Liver (tissue), 9 donors: ENCODE results near the gene STX2. TPM values are rescaled to one million over a fixed set of nuclear protein-coding genes. Genes with fewer than 3 reads are reported as not detected.

Source experiments
- DNase-seq: peaks from one replicate; pipeline ENCODE4 v3.0.0-alpha.2; 2017; ENCODE audit warnings: low spot score
- H3K27ac ChIP-seq, 2 donors: one replicate each; pipeline ENCODE4 v1.7.0; 2013; ENCODE audit warnings: inconsistent platforms in 2 of 2, low read length in 2 of 2, control low read depth in 1 of 2, low read depth in 1 of 2, mild to moderate bottlenecking in 1 of 2
- H3K27me3 ChIP-seq, 4 donors: one replicate each; pipeline versions ENCODE4 v1.6.1 to v1.7.0; 2013; ENCODE audit warnings: low read length in 3 of 4, inconsistent platforms in 1 of 4, mild to moderate bottlenecking in 1 of 4, moderate library complexity in 1 of 4; ENCODE audit not compliant: control insufficient read depth in 4 of 4, insufficient read depth in 4 of 4
- H3K36me3 ChIP-seq, 4 donors: one replicate each; pipeline versions ENCODE4 v1.6.1 to v1.7.0; 2013; ENCODE audit warnings: low read length in 3 of 4, mild to moderate bottlenecking in 3 of 4, low read depth in 1 of 4, moderate library complexity in 1 of 4; ENCODE audit not compliant: control insufficient read depth in 4 of 4, insufficient read depth in 3 of 4
- H3K4me1 ChIP-seq, 4 donors: one replicate each; pipeline versions ENCODE4 v1.6.1 to v1.7.0; 2013; ENCODE audit warnings: low read length in 3 of 4, mild to moderate bottlenecking in 3 of 4, moderate library complexity in 1 of 4; ENCODE audit not compliant: control insufficient read depth in 4 of 4, insufficient read depth in 4 of 4
- H3K4me3 ChIP-seq, 3 donors: one replicate each; pipeline versions ENCODE4 v1.6.1 to v1.7.0; 2013; ENCODE audit warnings: low read length in 3 of 3, control low read depth in 1 of 3, low read depth in 1 of 3, mild to moderate bottlenecking in 1 of 3
- H3K9ac ChIP-seq, 2 donors: one replicate each; pipeline ENCODE4 v1.7.0; 2013; ENCODE audit warnings: low read length in 2 of 2, mild to moderate bottlenecking in 2 of 2, moderate library complexity in 2 of 2, control low read depth in 1 of 2, low read depth in 1 of 2
- H3K9me3 ChIP-seq, 4 donors: one replicate each; pipeline versions ENCODE4 v1.6.1 to v1.7.0; 2013; ENCODE audit warnings: low read length in 3 of 4; ENCODE audit not compliant: control insufficient read depth in 4 of 4
- ATF3 ChIP-seq: IDR thresholded peaks from 2 replicates; pipeline ENCODE4 v1.6.1; 2016; ENCODE audit warnings: antibody characterized with exemption
- CTCF ChIP-seq: fragments of 150-350 bp; IDR thresholded peaks from 2 replicates; pipeline ENCODE4 v1.5.1; 2017; ENCODE audit warnings: improper control_type of control experiment, low read depth, low read length; ENCODE audit not compliant: missing input control
- EGR1 ChIP-seq, 2 donors: IDR thresholded peaks; 2 replicates each; pipeline ENCODE4 v1.6.1; 2016 to 2018; ENCODE audit warnings: antibody characterized with exemption in 2 of 2, low read depth in 2 of 2
- FOXA1 ChIP-seq: IDR thresholded peaks from 2 replicates; pipeline ENCODE4 v1.6.1; 2016; ENCODE audit warnings: antibody characterized with exemption
- FOXA2 ChIP-seq: IDR thresholded peaks from 2 replicates; pipeline ENCODE4 v1.6.1; 2016; ENCODE audit warnings: antibody characterized with exemption
- GABPA ChIP-seq, 2 donors: IDR thresholded peaks in 1 of 2; conservative IDR thresholded peaks in 1 of 2; 2 replicates each; pipeline ENCODE4 v1.6.1; 2016; ENCODE audit warnings: antibody characterized with exemption in 2 of 2, mild to moderate bottlenecking in 1 of 2, moderate library complexity in 1 of 2
- HNF4A ChIP-seq, 2 donors: conservative IDR thresholded peaks; 2 replicates each; pipeline ENCODE4 v1.6.1; 2016; ENCODE audit warnings: antibody characterized with exemption in 2 of 2, mild to moderate bottlenecking in 2 of 2
- HNF4G ChIP-seq: IDR thresholded peaks from 2 replicates; pipeline ENCODE4 v1.6.1; 2016; ENCODE audit warnings: antibody characterized with exemption
- JUND ChIP-seq, 2 donors: IDR thresholded peaks; 2 replicates each; pipeline ENCODE4 v1.6.1; 2016; ENCODE audit warnings: antibody characterized with exemption in 2 of 2
- MAX ChIP-seq: IDR thresholded peaks from 2 replicates; pipeline ENCODE4 v1.6.1; 2016; ENCODE audit warnings: antibody characterized with exemption
- NR2F2 ChIP-seq: IDR thresholded peaks from 2 replicates; pipeline ENCODE4 v1.6.1; 2016; ENCODE audit warnings: antibody characterized with exemption
- RAD21 ChIP-seq, 2 donors: IDR thresholded peaks; 2 replicates each; pipeline ENCODE4 v1.6.1; 2016; ENCODE audit warnings: antibody characterized with exemption in 2 of 2, mild to moderate bottlenecking in 2 of 2
- RXRA ChIP-seq, 2 donors: IDR thresholded peaks; 2 replicates each; pipeline ENCODE4 v1.6.1; 2017 to 2018; ENCODE audit warnings: antibody characterized with exemption in 2 of 2, mild to moderate bottlenecking in 1 of 2
- SP1 ChIP-seq: IDR thresholded peaks from 2 replicates; pipeline ENCODE4 v1.6.1; 2018; ENCODE audit warnings: antibody characterized with exemption, mild to moderate bottlenecking
- TAF1 ChIP-seq: conservative IDR thresholded peaks from 2 replicates; pipeline ENCODE4 v1.6.1; 2016; ENCODE audit warnings: antibody characterized with exemption, mild to moderate bottlenecking
- YY1 ChIP-seq: IDR thresholded peaks from 2 replicates; pipeline ENCODE4 v1.6.1; 2016; ENCODE audit warnings: antibody characterized with exemption, mild to moderate bottlenecking
- ZBTB33 ChIP-seq: IDR thresholded peaks from 2 replicates; pipeline ENCODE4 v1.6.1; 2016; ENCODE audit warnings: antibody characterized with exemption
- WGBS: extraction: QIAGEN DNeasy Blood & Tissue Kit; methylation state at CpG from one replicate; pipeline ENCODE4 v1.1.7; 2013; 5-methylcytosine and 5-hydroxymethylcytosine counted together
- polyA plus RNA-seq, 2 donors: library from polyadenylated mRNA; stranded (reverse) in 1 of 2; unstranded in 1 of 2; fragments of 200-250 nt in 1 of 2; fragments of >200 nt in 1 of 2; fragmentation: Nextera tagmentation in 1 of 2; extraction: Ambion mirVana in 1 of 2; gene quantifications; one replicate each; pipeline versions ENCODE4 v1.2.1 to v1.2.3, GENCODE V29; 2013 to 2015
- total RNA-seq, 2 donors: library from RNA; depleted of rRNA; stranded (reverse); fragments of >200 nt; gene quantifications; one replicate each; pipeline ENCODE4 v1.2.3, GENCODE V29; 2014
- TF ChIP-seq, protein P1 (sequence below): IDR thresholded peaks from 2 replicates; pipeline ENCODE4 v1.6.1; 2016; ENCODE audit warnings: antibody characterized with exemption, mild to moderate bottlenecking
- donor health status: healthy.
- donor health status: healthy.
- donor health status: healthy.
- donor health status: healthy.
- donor health status: healthy.

STX2 gene
- total and polyA plus RNA-seq, 4 donors = 4.7 to 13.8 (median 8.9) TPM

DNA sequence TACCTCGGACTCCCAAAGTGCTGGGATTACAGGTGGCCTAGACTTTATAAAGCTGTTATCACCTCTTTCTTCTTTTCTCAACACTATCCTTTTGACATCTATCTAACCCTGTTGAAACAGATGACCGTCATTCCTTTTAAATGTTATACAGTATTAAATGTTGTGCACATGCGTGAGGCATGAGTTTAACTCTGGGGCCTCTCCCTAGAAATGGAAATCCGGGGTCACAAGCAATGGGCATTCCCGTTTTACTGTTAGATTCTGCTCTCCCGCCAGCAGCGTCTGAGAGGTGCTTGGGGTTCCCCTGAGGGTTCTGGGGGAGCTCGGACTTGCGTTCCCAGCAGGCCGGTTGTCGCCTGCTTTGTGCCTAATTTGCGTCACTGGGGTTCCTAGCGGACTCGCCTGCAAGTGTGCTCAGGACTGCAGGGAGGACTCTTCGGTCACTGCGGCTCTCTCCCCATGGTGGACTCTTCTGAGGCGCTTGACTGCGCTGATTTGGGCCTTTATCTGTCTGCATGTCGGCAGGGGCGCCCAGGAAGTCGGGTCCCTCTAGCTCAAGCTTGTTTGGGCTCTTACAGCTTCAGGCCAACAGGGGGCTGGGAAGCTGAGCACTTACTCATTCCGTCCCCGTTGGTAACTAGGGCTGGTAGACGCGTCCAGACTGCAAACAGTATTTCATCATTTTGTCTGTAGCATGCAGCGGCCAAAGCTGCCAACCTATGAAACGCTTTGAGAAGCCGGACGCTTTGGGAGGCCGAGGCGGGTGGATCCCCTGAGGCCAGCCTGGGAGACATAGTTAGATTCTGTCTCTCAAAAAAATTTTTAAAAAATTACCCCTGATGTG is 31.6 kb upstream of the STX2 start:
- peak; percentile 63 for DNase-seq
- Histone ChIP-seq H3K4me3 (peak overlapping the region in 1 of 3 donors; percentile 99), H3K4me1 (peaks cover 12 to 28% (median 17%) of the 10 kb centered on the region in 4 donors), H3K27me3 (no peaks in the 10 kb centered on the region), H3K9ac (no peak overlapping the region), H3K36me3 (peaks cover 4 to 16% (median 9%) of the 10 kb centered on the region in 4 donors), H3K27ac (peak overlapping the region; percentile 69 to 87), H3K9me3 (no peaks in the 10 kb centered on the region)
- 53% methylated on average over 31 of the region's 31 CpGs for WGBS
- TF ChIP-seq ZBTB33 (no peak), RAD21 (IDR thresholded peaks at IDR 0.05) (peak; percentile 52 to 72), EGR1 (IDR thresholded peaks at IDR 0.05; ENCODE audit: low read depth in 2 of 2) (no peak), SP1 (peak; percentile 48), FOXA1 (no peak), HNF4A (conservative IDR thresholded peaks at IDR 0.05) (peak in 1 of 2 donors; percentile 7), YY1 (peak; percentile 34), GABPA (IDR thresholded peaks at IDR 0.05 in 1 of 2, conservative IDR thresholded peaks at IDR 0.05 in 1 of 2) (no peak), RXRA (IDR thresholded peaks at IDR 0.05) (peak in 1 of 2 donors; percentile 26), FOXA2 (no peak), HNF4G (no peak), NR2F2 (no peak), MAX (peak; percentile 47), TAF1 (no peak), JUND (IDR thresholded peaks at IDR 0.05) (no peak), ATF3 (peak; percentile 75), CTCF (peak; percentile 50)
- TF ChIP-seq, protein P1, sequence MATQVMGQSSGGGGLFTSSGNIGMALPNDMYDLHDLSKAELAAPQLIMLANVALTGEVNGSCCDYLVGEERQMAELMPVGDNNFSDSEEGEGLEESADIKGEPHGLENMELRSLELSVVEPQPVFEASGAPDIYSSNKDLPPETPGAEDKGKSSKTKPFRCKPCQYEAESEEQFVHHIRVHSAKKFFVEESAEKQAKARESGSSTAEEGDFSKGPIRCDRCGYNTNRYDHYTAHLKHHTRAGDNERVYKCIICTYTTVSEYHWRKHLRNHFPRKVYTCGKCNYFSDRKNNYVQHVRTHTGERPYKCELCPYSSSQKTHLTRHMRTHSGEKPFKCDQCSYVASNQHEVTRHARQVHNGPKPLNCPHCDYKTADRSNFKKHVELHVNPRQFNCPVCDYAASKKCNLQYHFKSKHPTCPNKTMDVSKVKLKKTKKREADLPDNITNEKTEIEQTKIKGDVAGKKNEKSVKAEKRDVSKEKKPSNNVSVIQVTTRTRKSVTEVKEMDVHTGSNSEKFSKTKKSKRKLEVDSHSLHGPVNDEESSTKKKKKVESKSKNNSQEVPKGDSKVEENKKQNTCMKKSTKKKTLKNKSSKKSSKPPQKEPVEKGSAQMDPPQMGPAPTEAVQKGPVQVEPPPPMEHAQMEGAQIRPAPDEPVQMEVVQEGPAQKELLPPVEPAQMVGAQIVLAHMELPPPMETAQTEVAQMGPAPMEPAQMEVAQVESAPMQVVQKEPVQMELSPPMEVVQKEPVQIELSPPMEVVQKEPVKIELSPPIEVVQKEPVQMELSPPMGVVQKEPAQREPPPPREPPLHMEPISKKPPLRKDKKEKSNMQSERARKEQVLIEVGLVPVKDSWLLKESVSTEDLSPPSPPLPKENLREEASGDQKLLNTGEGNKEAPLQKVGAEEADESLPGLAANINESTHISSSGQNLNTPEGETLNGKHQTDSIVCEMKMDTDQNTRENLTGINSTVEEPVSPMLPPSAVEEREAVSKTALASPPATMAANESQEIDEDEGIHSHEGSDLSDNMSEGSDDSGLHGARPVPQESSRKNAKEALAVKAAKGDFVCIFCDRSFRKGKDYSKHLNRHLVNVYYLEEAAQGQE = peak; percentile 23
